GM12892 (cell line): ENCODE data around the gene CA5B.
A peak's percentile ranks its signal among the peaks of the same experiment; 100 is the strongest.
"Not testable (repeated sequence)": the region's sequence is repeated elsewhere in the genome, so short reads cannot be mapped to it uniquely, and the experiment has no call there.

Experiments used
- DNase-seq: peaks from one replicate; pipeline ENCODE4 v3.0.0; 2011; ENCODE audit not compliant: insufficient read length
- FAIRE-seq: peaks from 2 replicates; lab custom pipeline; 2011; peaks lifted over from hg19 to GRCh38; lab: Jason Lieb, UNC
- POLR2A ChIP-seq: IDR thresholded peaks from 2 replicates; pipeline ENCODE4 v1.6.1; 2011; ENCODE audit warnings: low read depth, low read length, control low read depth
- POLR2AphosphoS5 ChIP-seq: IDR thresholded peaks from 2 replicates; pipeline ENCODE4 v1.6.1; 2011; ENCODE audit warnings: low read depth, low read length, control low read depth
- TAF1 ChIP-seq: IDR thresholded peaks from 2 replicates; pipeline ENCODE4 v1.6.1; 2011; ENCODE audit warnings: low read depth, mild to moderate bottlenecking, control low read depth, low read length, borderline replicate concordance

Gene CA5B

DNA sequence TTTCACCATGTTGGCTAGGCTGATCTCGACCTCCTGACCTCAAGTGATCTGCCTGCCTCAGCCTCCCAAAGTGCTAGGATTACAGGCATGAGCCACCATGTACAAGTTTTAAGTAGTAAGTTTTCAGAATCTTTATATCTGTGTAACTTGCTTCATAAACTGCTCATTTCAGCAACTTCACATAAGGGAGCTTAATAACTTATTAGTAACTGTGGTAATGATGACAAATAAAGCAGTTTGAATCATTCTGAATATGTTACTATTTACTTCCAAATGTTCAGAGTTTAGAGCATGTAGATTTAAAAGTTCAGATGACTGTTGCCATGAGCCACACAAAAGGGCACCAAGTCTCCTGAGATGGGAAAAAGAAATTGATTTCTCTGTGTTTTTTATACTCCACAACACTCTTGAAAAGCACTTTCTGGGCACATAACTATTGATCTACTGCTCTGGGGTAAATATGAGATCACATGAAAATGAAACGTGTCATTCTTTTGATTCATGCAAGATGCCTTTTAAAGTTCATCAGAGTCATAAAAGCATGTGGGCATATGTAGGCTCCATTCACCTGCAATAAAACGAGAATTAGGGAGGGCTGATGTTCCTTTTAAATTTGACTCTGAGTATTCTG is 14.1 kb upstream of the CA5B start:
- no peak for DNase-seq
- TF ChIP-seq POLR2A: no peak
- no peak for TF ChIP-seq POLR2AphosphoS5
- TF ChIP-seq TAF1: no peak
- FAIRE-seq: no peak

DNA sequence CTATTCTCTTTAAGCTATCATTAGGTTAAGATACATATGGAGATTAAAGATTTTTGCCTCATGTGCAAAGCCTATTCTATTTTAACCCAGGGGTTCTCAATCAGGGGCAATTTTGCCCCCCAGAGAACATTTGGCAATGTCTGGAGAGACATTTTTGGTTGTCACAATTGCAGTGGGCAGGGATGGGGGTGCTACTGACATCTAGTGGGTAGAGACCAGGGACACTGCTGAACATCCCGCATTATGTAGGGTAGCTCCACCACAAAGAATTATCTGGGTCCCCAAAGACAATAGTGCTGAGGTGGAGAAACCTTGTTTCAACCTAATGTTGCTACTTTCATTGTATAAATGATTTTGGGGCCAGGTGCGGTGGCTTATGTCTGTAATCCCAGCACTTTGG is 13.2 kb upstream of the CA5B start:
- FAIRE-seq (no peak), DNase-seq (no peak)
- TF ChIP-seq POLR2A (no peak), TAF1 (no peak), POLR2AphosphoS5 (no peak)

DNA sequence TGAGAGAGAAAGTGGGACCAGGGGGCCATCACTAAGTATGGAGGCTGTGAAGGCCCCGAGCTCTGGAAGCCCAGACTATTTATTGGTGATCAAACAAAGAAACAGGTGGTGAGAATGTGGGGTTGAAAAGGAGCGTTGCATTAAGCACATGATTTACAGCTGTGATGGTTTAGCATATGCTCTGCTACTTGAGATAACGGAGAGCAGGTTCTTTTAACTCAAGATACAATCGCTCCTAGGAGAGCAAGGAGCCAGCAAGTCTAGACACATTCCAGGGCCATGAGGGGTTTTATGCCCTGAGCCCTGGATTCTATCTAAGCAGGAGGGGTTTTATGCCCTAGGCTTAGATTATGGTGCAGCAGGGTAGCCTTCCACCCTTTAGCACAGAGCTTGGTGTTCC is 6.7 kb upstream of the CA5B start:
- not testable (repeated sequence) for DNase-seq, FAIRE-seq

DNA sequence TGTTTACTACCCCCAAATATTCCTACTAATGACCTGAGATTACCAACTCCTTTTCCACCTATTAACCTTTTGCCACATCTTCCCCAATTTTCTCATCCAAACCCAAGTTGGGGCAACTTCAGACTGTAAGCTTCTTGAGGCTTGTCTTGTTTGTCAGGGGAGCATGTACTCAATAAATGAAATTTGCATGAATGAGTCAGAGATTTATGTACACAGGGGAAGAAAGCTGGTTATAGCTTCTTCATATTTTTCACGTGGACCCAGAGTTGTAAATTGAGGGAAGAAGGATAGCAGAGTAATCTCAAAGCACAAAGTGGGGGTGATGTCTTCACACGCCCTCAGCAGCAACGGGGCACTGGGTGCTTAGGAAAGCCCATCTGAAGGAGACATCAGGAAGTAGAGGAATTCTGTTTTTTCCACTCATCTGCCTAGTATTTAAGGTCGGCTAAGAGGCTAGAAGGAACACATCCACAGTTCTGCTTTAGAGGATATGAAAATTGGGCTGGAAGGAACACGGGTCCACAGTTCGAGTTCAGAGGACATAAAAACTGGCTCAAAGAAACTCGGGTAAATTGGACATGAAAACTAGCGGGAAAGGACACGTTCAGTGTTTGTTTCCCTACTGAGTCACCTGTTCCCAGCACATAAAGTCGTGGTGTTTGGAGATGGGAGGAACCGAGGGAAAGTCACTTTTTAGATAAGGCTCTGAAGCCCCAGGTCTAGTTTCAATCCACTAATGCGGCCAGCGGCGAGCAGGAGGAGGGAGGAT is 696 bp upstream of the CA5B start:
- FAIRE-seq (no peak), DNase-seq (no peak)
- no peak for TF ChIP-seq POLR2A
- no peak for TF ChIP-seq POLR2AphosphoS5
- no peak for TF ChIP-seq TAF1

DNA sequence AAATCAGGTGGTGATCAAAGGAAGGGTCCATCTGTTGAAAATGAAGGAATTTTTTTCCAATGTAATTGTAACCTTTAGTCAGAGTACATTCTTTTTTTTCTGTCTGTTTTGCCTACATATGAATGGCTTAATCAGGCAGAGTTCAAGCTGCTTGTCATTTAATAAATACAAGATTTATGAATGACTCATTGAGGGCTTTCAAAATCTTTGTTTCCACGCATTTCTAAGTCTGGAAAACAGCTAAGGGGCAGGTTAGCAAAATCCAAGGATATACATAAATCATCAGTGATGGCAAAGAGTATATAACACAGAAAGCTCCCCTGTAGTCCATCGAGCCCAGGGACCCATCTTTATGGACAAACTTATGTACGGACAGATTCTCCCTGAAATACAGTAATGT is 1.8 kb downstream of the CA5B start:
- DNase-seq: no peak
- TF ChIP-seq POLR2AphosphoS5: no peak
- no peak for TF ChIP-seq POLR2A
- TF ChIP-seq TAF1: no peak
- no peak for FAIRE-seq

DNA sequence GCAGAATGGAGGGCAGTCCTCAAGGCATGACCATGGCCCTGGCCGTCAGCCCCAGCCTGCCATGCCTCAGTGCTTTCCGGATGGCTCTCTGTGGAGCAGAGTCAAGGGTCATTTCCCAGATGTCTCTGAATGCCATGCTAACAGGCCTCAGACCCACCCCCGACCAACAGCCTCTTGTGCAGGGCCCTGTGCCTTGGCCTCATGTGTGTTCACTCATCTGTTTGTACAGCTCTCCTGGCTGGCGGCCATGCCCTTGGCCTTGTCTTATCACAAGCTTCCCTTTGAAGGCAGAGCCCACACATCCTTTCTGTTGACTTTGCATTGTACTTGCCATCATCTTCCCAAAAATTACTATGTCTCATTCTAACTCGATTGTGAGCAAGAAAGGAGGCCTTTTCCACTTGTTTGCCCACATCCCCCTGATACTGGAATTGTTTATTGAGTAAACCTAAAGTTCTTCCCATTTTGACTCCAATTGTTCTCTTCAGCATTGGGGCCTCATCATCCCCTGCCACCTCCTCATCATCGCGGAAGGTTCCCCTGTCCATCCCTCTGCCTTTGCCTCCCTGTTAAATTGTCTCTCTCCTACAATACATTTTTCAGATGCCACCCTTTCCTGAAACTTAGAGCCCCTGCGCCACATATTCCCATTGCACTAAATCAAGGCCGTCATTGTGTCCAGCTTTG is 6.3 kb downstream of the CA5B start:
- FAIRE-seq (peak; percentile 58), DNase-seq (no peak)
- no peak for TF ChIP-seq POLR2A
- TF ChIP-seq POLR2AphosphoS5: no peak
- no peak for TF ChIP-seq TAF1

DNA sequence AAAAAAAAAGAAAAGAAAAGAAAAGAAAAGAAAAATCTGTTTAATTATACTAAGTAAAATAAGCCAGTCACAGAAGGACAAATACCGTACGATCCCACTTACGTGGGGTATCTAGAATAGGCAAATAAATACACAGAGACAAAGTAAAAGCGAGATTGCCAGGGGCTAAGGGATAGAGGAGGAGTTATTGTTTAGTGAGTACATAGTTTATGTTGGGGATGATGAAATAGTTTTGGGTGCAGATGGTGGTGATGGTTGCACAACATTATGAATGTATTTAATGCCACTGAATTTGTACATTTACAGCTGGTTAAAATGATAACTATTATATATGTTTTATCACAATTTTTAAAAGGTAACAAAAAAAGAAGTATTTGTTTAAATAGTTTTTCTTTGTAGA is 7.1 kb downstream of the CA5B start:
- FAIRE-seq (no peak), DNase-seq (no peak)
- TF ChIP-seq POLR2AphosphoS5 (no peak), POLR2A (no peak), TAF1 (no peak)

DNA sequence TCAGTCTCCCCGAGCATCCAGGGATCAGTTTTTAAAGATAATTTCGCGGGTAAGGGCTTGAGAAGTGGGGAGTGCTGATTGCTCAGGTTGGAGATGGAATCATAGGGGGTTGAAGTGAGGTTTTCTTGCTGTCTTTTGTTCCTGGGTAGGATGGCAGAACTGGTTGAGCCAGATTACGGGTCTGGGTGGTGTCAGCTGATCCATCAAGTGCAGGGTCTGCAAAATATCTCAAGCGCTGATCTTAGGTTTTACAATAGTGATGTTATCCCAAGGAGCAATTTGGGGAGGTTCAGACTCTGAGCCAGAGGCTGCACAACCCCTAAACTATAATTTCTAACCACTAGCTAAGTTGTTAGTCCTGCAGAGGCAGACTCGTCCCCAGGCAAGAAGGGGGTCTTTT is 8.6 kb downstream of the CA5B start:
- not testable (repeated sequence) for DNase-seq, FAIRE-seq

DNA sequence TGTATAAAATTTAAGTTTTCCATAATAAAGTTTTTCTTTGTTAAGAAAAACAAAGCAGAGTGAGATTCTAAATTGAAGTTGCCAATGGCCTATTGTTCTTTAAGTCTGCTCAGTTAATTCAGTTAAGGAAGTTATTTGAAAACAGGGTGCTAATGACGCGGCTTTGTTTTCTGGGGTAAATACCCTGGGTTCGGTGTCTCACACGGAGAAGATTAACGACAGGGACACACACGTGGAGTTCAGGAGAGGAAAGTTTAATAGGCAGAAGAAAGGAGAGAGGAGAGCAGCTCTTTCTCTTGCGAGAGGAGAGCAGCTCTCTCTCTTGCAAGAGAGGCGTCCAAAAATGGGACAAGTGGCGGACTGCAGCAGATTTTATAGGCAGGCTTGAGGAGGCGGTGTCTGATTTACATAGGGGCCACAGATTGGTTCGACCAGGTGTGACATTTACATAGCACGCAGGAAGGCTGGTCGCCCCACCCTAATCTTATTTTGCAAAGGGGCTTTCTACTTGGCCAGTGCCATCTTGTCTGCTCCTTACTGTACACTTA is 9.6 kb downstream of the CA5B start:
- no peak for TF ChIP-seq POLR2AphosphoS5
- DNase-seq: no peak
- FAIRE-seq: no peak

DNA sequence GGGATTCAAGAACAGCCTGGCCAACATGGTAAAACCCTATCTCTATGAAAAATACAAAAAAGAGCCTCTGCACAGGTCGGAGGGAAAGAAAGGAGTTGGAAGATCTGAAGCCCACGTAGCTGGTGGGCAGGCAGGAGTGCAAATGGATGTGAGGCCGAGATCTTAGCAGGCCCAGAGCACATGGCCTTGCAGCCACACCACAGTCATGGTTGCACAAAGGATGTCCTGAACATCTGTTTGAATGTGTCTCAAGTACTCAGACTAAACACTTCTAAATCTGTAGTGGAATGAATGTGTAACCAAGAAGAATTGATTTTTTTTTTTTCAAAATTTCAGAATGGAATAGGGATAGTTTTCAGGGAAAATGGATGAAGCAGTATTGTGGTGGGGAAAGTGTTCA is 10.8 kb downstream of the CA5B start:
- DNase-seq: no peak
- TF ChIP-seq POLR2A (no peak), POLR2AphosphoS5 (no peak), TAF1 (no peak)
- peak; percentile 83 for FAIRE-seq

DNA sequence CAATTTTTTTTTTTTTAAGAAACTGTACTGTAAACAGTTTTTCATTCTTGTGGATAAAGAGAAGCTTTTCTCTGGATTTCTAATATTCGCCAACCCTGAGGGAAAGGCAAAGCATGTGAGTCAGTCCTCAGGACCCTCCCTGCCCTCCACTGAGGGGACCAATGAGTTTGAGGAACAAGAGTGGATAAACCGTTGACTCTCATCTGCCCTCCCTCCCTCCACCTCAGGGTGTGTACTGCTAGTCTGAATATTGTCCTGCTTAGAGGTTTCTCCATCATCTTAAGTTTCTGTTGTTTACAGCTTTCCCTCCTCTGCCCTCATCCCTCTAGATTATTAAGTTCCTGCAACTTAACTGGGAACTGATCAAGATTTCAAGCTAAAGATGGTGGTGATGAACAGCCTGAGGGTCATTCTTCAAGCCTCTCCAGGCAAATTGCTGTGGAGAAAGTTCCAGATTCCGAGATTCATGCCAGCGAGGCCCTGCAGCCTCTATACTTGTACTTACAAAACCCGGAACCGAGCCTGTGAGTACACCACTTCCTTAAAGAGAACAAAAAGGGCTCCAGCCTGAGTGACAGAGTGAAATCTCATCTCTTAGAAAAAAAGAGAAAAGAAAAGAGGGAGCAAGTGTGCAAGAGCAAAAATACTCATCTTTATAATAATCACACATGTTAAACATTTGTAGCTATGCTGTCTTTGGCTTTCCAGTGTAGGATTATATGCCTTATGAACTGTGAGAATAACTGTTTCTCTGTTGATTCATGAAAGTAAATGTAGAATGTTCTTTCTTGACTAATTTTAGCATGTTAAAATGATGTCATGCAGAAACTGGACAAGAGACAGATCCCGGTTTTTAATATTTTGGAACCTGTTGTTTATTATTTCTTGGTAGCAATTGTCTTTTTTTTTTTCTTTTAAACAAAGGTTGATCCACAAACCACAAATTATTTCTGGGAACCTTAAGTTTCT is 11.9 kb downstream of the CA5B start:
- TF ChIP-seq POLR2A: no peak
- TF ChIP-seq TAF1: no peak
- no peak for TF ChIP-seq POLR2AphosphoS5
- no peak for DNase-seq
- FAIRE-seq: peak; percentile 87
